Measurements from ENCODE around the gene RSBN1L. TPM values are rescaled to one million over a fixed set of nuclear protein-coding genes. Genes with fewer than 3 reads are reported as not detected.

Gene RSBN1L
- polyA plus RNA-seq, 4 donors, result 6.4 to 17.5 (median 7.4) TPM

- Histone ChIP-seq H3K27me3 (ENCODE audit: control insufficient read depth in 3 of 3, insufficient read depth in 3 of 3, low read length in 3 of 3) (no peaks in the 10 kb centered on the region), H3K36me3 (ENCODE audit: control insufficient read depth in 3 of 3, insufficient read depth in 2 of 3, low read depth in 1 of 3, low read length in 3 of 3) (no peaks in the 10 kb centered on the region), H3K4me3 (ENCODE audit: low read depth in 1 of 3, low read length in 3 of 3) (no peak overlapping the region), H3K4me1 (ENCODE audit: control insufficient read depth in 3 of 3, insufficient read depth in 2 of 3, low read depth in 1 of 3, low read length in 2 of 3) (peaks cover 9 to 19% (median 13%) of the 10 kb centered on the region in 3 donors), H3K27ac (ENCODE audit: low read depth in 1 of 3, low read length in 2 of 3) (no peak overlapping the region), H3K9me3 (ENCODE audit: control insufficient read depth in 2 of 2, insufficient read depth in 1 of 2, low read depth in 1 of 2, low read length in 1 of 2) (peaks cover 0 to 1% of the 10 kb centered on the region in 2 donors)
- no peak for FAIRE-seq
- DNase-seq, result peak; percentile 31 to 53
- 33 to 62% (median 53%) methylated on average over 2 of the region's 2 CpGs for WGBS, 3 donors
Measured at GRCh38 chr7:77800730-77801129, 104.5 kb downstream of the RSBN1L start.

- H3K36me3 ChIP-seq (ENCODE audit: control insufficient read depth in 3 of 3, insufficient read depth in 2 of 3, low read depth in 1 of 3, low read length in 3 of 3), result peaks cover 0 to 2% (median 0%) of the 10 kb centered on the region in 3 donors
- no peak for DNase-seq
- WGBS, 3 donors, result 55 to 74% (median 62%) methylated on average over 2 of the region's 2 CpGs
- H3K4me3 ChIP-seq (ENCODE audit: low read depth in 1 of 3, low read length in 3 of 3), result no peak overlapping the region
- H3K27ac ChIP-seq (ENCODE audit: low read depth in 1 of 3, low read length in 2 of 3), result peak overlapping the region in 1 of 3 donors; percentile 21
- H3K4me1 ChIP-seq (ENCODE audit: control insufficient read depth in 3 of 3, insufficient read depth in 2 of 3, low read depth in 1 of 3, low read length in 2 of 3), result peaks cover 4 to 7% (median 4%) of the 10 kb centered on the region in 3 donors
- peaks cover 0 to 4% of the 10 kb centered on the region in 2 donors for H3K9me3 ChIP-seq (ENCODE audit: control insufficient read depth in 2 of 2, insufficient read depth in 1 of 2, low read depth in 1 of 2, low read length in 1 of 2)
- FAIRE-seq, result no peak
- H3K27me3 ChIP-seq (ENCODE audit: control insufficient read depth in 3 of 3, insufficient read depth in 3 of 3, low read length in 3 of 3), result no peaks in the 10 kb centered on the region
Measured at GRCh38 chr7:77802557-77803405, 106.5 kb downstream of the RSBN1L start.

DNA sequence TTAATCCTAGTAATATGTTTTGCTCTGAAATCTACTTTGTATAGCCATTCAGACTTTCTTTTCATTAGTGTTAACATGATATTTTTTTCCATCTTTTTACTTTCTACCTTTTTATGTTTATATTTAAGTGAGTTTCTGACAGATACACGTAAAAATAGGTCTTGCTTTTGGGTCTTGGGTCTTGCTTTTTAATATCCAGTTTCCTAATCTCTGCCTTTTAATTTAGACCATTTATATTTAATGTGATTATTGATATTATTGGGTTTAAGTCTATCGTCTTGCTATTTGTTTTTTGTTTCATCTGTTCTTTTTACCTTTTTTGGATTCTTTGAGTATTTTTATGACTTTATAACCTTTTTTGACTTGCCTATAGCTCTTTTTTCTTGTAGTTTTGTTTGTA lies 110.2 kb downstream of the RSBN1L start:
- Histone ChIP-seq H3K4me3 (ENCODE audit: low read depth in 1 of 3, low read length in 3 of 3) (no peak overlapping the region), H3K27me3 (ENCODE audit: control insufficient read depth in 3 of 3, insufficient read depth in 3 of 3, low read length in 3 of 3) (no peaks in the 10 kb centered on the region), H3K36me3 (ENCODE audit: control insufficient read depth in 3 of 3, insufficient read depth in 2 of 3, low read depth in 1 of 3, low read length in 3 of 3) (peaks cover 0 to 2% (median 0%) of the 10 kb centered on the region in 3 donors), H3K4me1 (ENCODE audit: control insufficient read depth in 3 of 3, insufficient read depth in 2 of 3, low read depth in 1 of 3, low read length in 2 of 3) (no peaks in the 10 kb centered on the region), H3K27ac (ENCODE audit: low read depth in 1 of 3, low read length in 2 of 3) (no peak overlapping the region), H3K9me3 (ENCODE audit: control insufficient read depth in 2 of 2, insufficient read depth in 1 of 2, low read depth in 1 of 2, low read length in 1 of 2) (peaks cover 0 to 12% of the 10 kb centered on the region in 2 donors)
- DNase-seq (no peak), FAIRE-seq (no peak)
- 95 to 98% (median 97%) methylated on average over 2 of the region's 2 CpGs for WGBS, 3 donors

DNA sequence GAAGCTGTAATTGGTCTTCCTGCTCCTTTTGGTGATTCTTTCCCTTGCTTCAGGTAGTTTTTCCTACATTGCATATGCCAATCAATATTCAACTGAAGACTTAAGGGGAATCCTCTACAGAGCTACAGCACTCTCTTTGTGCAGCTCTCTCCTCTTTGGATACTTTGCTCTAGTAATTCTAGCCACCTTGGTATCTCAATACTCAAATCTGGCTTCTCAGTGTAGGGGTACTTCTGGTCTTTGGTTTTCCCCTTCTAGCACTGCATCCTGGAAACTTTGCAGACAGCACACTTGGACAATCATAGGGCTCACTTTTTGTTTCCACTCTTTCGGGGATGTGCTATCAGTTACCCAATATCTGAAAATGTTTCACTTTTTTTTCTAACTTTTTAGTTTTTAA lies 112.3 kb downstream of the RSBN1L start:
- DNase-seq, result no peak
- H3K27ac ChIP-seq (ENCODE audit: low read depth in 1 of 3, low read length in 2 of 3), result no peak overlapping the region
- H3K9me3 ChIP-seq (ENCODE audit: control insufficient read depth in 2 of 2, insufficient read depth in 1 of 2, low read depth in 1 of 2, low read length in 1 of 2), result peaks cover 0 to 12% of the 10 kb centered on the region in 2 donors
- H3K4me1 ChIP-seq (ENCODE audit: control insufficient read depth in 3 of 3, insufficient read depth in 2 of 3, low read depth in 1 of 3, low read length in 2 of 3), result no peaks in the 10 kb centered on the region
- no peak for FAIRE-seq
- peaks cover 0 to 2% (median 0%) of the 10 kb centered on the region in 3 donors for H3K36me3 ChIP-seq (ENCODE audit: control insufficient read depth in 3 of 3, insufficient read depth in 2 of 3, low read depth in 1 of 3, low read length in 3 of 3)
- no peaks in the 10 kb centered on the region for H3K27me3 ChIP-seq (ENCODE audit: control insufficient read depth in 3 of 3, insufficient read depth in 3 of 3, low read length in 3 of 3)
- 84 to 98% (median 90%) methylated on average over 1 of the region's 1 CpG for WGBS, 3 donors
- H3K4me3 ChIP-seq (ENCODE audit: low read depth in 1 of 3, low read length in 3 of 3), result no peak overlapping the region

DNA sequence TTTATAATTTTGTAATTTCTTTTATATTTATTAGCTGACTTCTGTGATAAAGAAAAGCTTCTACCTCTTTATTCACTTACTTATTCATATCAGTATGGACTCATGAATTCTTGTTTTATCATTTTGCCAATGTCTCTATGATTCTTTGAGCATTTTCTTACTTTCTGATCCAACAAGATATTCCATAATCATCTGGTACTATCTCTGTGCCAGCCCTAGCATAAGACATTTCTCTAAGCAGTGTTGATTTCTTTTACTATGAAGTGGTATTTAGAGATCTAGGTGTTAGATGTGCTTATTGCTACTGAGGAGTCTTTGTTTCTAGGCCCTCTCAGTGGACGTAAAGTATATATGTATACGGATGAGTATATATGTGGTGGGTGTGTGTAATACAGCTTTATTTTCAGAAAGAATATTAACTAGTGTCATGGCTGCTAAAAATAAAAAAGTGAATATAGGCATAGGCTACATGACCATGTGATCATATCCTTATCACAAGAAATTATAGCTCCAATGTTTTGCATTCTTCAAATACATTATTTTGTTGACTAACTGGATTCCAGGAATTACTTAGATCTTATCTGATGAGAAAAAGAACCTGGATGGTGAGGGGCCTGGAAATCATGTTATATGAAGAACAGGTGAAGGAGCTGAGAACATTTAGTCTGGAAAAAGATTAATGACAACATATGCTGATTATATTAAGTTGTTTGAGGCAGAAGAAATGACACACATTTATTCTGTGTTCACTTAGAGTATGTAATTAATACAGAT lies 115.4 kb downstream of the RSBN1L start:
- Histone ChIP-seq H3K36me3 (ENCODE audit: control insufficient read depth in 3 of 3, insufficient read depth in 2 of 3, low read depth in 1 of 3, low read length in 3 of 3) (no peaks in the 10 kb centered on the region), H3K27ac (ENCODE audit: low read depth in 1 of 3, low read length in 2 of 3) (no peak overlapping the region), H3K4me3 (ENCODE audit: low read depth in 1 of 3, low read length in 3 of 3) (no peak overlapping the region), H3K4me1 (ENCODE audit: control insufficient read depth in 3 of 3, insufficient read depth in 2 of 3, low read depth in 1 of 3, low read length in 2 of 3) (no peaks in the 10 kb centered on the region), H3K9me3 (ENCODE audit: control insufficient read depth in 2 of 2, insufficient read depth in 1 of 2, low read depth in 1 of 2, low read length in 1 of 2) (peaks cover 0 to 11% of the 10 kb centered on the region in 2 donors), H3K27me3 (ENCODE audit: control insufficient read depth in 3 of 3, insufficient read depth in 3 of 3, low read length in 3 of 3) (no peaks in the 10 kb centered on the region)
- WGBS, 3 donors, result 93 to 99% (median 96%) methylated on average over 2 of the region's 2 CpGs
- FAIRE-seq (no peak), DNase-seq (no peak)

- no peaks in the 10 kb centered on the region for H3K27me3 ChIP-seq (ENCODE audit: control insufficient read depth in 3 of 3, insufficient read depth in 3 of 3, low read length in 3 of 3)
- WGBS, 3 donors, result 88 to 100% (median 100%) methylated on average over 1 of the region's 1 CpG
- H3K4me1 ChIP-seq (ENCODE audit: control insufficient read depth in 3 of 3, insufficient read depth in 2 of 3, low read depth in 1 of 3, low read length in 2 of 3), result no peaks in the 10 kb centered on the region
- DNase-seq (no peak), FAIRE-seq (no peak)
- H3K27ac ChIP-seq (ENCODE audit: low read depth in 1 of 3, low read length in 2 of 3), result no peak overlapping the region
- no peak overlapping the region for H3K4me3 ChIP-seq (ENCODE audit: low read depth in 1 of 3, low read length in 3 of 3)
- H3K36me3 ChIP-seq (ENCODE audit: control insufficient read depth in 3 of 3, insufficient read depth in 2 of 3, low read depth in 1 of 3, low read length in 3 of 3), result no peaks in the 10 kb centered on the region
- H3K9me3 ChIP-seq (ENCODE audit: control insufficient read depth in 2 of 2, insufficient read depth in 1 of 2, low read depth in 1 of 2, low read length in 1 of 2), result peaks cover 0 to 12% of the 10 kb centered on the region in 2 donors
Measured at GRCh38 chr7:77812290-77812685, 116.0 kb downstream of the RSBN1L start.

DNA sequence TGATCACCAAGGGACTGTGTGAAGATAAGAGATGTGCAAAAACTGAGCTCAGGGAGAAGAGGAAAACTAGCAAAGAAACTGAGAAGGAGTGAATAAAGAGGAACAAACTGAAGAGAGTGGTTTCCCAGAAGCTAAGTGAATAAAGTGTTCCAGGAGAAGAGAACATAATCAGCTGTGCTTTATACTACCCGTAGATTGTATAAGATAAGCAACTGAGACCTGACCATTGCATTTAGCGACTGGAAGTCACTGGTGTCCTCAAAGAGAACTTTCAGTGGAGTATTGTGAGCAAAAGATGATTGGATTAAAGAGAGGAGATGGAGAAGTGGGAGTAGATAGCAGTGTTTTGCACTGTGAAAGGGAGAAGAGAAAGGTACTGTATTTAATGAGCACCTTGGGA lies 116.9 kb downstream of the RSBN1L start:
- Histone ChIP-seq H3K4me1 (ENCODE audit: control insufficient read depth in 3 of 3, insufficient read depth in 2 of 3, low read depth in 1 of 3, low read length in 2 of 3) (no peaks in the 10 kb centered on the region), H3K27me3 (ENCODE audit: control insufficient read depth in 3 of 3, insufficient read depth in 3 of 3, low read length in 3 of 3) (no peaks in the 10 kb centered on the region), H3K4me3 (ENCODE audit: low read depth in 1 of 3, low read length in 3 of 3) (no peak overlapping the region), H3K9me3 (ENCODE audit: control insufficient read depth in 2 of 2, insufficient read depth in 1 of 2, low read depth in 1 of 2, low read length in 1 of 2) (peaks cover 0 to 19% of the 10 kb centered on the region in 2 donors), H3K36me3 (ENCODE audit: control insufficient read depth in 3 of 3, insufficient read depth in 2 of 3, low read depth in 1 of 3, low read length in 3 of 3) (no peaks in the 10 kb centered on the region), H3K27ac (ENCODE audit: low read depth in 1 of 3, low read length in 2 of 3) (no peak overlapping the region)
- DNase-seq (no peak), FAIRE-seq (no peak)
- WGBS, 3 donors, result 82 to 93% (median 92%) methylated on average over 2 of the region's 2 CpGs

DNA sequence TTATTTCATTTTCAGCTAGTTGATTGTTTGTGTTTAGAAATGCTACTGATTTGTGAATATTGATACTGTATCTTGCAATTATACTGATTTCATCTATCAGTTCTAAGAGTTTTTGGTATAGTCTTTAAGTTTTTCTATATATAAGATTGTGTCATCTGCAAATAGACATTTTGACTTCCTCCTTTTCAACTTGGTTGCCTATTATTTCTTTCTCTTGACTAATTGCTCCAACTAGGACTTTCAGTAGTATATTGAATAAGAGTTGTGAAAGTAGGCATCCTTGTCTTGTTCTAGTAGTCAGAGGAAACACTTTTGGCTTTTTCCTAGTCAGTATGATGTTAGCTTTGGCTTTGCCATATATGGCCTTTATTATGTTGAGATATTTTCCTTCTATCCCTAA lies 122.8 kb downstream of the RSBN1L start:
- Histone ChIP-seq H3K9me3 (ENCODE audit: control insufficient read depth in 2 of 2, insufficient read depth in 1 of 2, low read depth in 1 of 2, low read length in 1 of 2) (peaks cover 7 to 40% of the 10 kb centered on the region in 2 donors), H3K36me3 (ENCODE audit: control insufficient read depth in 3 of 3, insufficient read depth in 2 of 3, low read depth in 1 of 3, low read length in 3 of 3) (peaks cover 0 to 9% (median 2%) of the 10 kb centered on the region in 3 donors)
- no peak for FAIRE-seq

More for the DNA sequence above, 122.8 kb downstream of the RSBN1L start:
- Histone ChIP-seq H3K4me3 (ENCODE audit: low read depth in 1 of 3, low read length in 3 of 3) (no peak overlapping the region), H3K4me1 (ENCODE audit: control insufficient read depth in 3 of 3, insufficient read depth in 2 of 3, low read depth in 1 of 3, low read length in 2 of 3) (no peaks in the 10 kb centered on the region), H3K27me3 (ENCODE audit: control insufficient read depth in 3 of 3, insufficient read depth in 3 of 3, low read length in 3 of 3) (no peaks in the 10 kb centered on the region), H3K27ac (ENCODE audit: low read depth in 1 of 3, low read length in 2 of 3) (no peak overlapping the region)
- no peak for DNase-seq
